Mammary epithelial cell (primary cell): ENCODE measurements around the gene MAPK9.

ENCODE experiments used
- CTCF ChIP-seq, 2 donors: IDR thresholded peaks in 1 of 2; conservative IDR thresholded peaks in 1 of 2; 2 replicates each; pipeline ENCODE4 v1.5.1; 2011 to 2012; ENCODE audit warnings: inconsistent platforms in 2 of 2, low read length in 2 of 2, mild to moderate bottlenecking in 2 of 2, control low read depth in 1 of 2, low read depth in 1 of 2; ENCODE audit not compliant: insufficient read depth in 1 of 2; ENCODE audit errors: extremely low read depth in 1 of 2
- EZH2 ChIP-seq: IDR thresholded peaks from 2 replicates; pipeline ENCODE4 v1.6.1; 2012; ENCODE audit warnings: low read length, inconsistent platforms, borderline replicate concordance

- TF ChIP-seq CTCF (conservative IDR thresholded peaks at IDR 0.05 in 1 of 2, IDR thresholded peaks at IDR 0.05 in 1 of 2; ENCODE audit: extremely low read depth in 1 of 2, insufficient read depth in 1 of 2, low read depth in 1 of 2, low read length in 2 of 2) (no peak), EZH2 (no peak)
Observed at GRCh38 chr5:180313677-180314505, 22.0 kb upstream of the MAPK9 start.
